RCC 7860 (cell line): ENCODE results near the gene TSC2.
"Not testable (repeated sequence)": the region's sequence is repeated elsewhere in the genome, so short reads cannot be mapped to it uniquely, and the experiment has no call there.

Source experiments
- DNase-seq: peaks from one replicate; pipeline ENCODE4 v3.0.0-alpha.2; 2015; ENCODE audit warnings: low spot score
- FAIRE-seq: peaks from 2 replicates; lab custom pipeline; 2012; peaks lifted over from hg19 to GRCh38; lab: Jason Lieb, UNC

TSC2 gene

DNA sequence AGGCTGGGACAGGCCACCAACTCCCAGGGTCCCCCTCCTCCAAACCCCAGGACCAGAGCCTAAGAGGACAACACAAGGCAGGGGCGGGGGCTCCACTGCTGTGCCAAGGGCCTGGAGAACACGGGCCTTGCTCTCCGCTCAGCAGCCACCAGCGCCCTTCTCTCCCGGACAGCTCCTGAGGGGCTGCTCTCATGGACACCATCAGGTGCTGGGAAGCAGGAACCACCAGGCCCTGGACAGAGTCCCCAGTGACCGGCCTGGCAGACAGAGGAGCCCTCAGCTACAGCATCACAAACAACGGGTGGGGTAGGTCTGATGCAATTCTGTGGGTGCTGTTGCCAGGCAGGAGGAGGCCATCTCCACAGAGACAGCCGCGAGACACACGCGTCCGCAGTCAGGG, 86.0 kb downstream of the TSC2 start:
- DNase-seq: not testable (repeated sequence)

DNA sequence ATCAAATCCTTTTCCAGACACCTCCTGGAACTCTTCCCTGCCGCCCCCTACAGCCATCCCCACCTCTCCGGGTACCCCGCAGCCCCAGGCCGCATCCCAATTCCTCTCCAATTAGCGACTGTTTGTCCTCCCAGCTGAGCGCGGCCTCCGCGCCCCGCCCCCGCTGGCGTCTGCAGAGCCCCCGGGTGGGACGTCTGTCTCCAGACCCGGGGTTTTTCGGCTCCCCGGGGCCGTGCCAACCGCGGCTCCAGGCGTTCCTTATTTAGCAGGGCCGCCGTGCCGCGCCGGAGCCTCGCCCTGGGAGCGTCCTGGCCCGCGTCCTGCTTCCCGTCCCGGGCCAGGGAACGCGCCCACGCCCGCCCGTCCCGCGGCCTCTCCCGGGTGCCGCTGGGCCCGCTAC, 87.3 kb downstream of the TSC2 start:
- not testable (repeated sequence) for FAIRE-seq, DNase-seq

More for the DNA sequence above, 86.0 kb downstream of the TSC2 start:
- FAIRE-seq: not testable (repeated sequence)

DNA sequence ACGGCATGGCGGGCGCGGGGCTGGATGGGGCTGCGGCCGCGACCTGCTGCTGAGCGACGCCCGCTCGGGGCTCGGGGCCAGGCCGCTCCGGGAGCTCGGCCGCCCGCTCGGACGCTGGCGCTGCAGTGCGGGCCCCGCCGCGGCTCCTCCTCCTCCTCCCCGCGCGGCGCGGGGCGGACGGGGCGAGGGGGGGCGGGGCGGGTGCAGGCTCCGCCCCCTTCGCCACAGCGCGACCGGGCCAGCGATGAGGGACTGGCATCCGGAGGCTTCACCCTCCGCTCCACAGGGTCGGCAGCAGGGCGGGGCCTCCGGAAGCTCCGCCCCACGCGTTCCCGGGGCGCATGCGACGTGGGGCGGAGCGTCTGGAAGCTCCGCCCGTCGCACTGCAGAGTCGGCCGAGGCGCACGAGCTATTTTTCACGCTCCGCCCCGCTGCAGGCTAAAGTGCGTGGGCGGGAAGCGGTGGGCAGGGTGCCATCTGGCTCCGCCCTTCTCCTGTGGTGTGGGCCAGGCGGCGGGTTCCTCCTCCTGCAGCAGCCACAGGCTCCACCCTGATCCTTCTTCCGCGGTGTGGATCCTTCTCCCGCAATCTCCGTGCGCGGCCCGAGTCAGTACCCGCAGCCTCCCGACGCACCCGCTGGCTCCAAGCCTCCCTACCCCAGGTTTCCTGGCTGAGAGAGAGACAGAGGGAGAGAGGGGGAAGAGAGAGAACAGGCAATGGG, 88.1 kb downstream of the TSC2 start, which contains the start of gene PKD1:
Gene PKD1 (minus strand): TSS at position 129 of the 721 bp plus-strand sequence. CDS start 209 bp downstream, outside the sequence.
- FAIRE-seq (peak; percentile 66), DNase-seq (peak; percentile 88)
